CD4-positive, CD25-positive, alpha-beta regulatory T cell (primary cell): ENCODE data around the gene CHST11. TPM values are rescaled to one million over a fixed set of nuclear protein-coding genes. Genes with fewer than 3 reads are reported as not detected.

Experiments
- ATAC-seq, 2 donors: fragments of 150-1000 bp; cut with Tn5 transposase; one replicate each; pipeline ENCODE4 v1.10.0; 2021; ENCODE audit warnings: low read depth in 2 of 2, moderate number of reproducible peaks in 2 of 2, moderate library complexity in 1 of 2
- DNase-seq, 3 donors: peaks; one replicate each; pipeline versions ENCODE4 v3.0.0 to v3.0.0-alpha.2; 2012 to 2022; ENCODE audit warnings: mixed read lengths in 1 of 3
- H3K27ac ChIP-seq: one replicate; pipeline ENCODE4 v1.7.0; 2013; ENCODE audit warnings: mild to moderate bottlenecking, low read length; ENCODE audit not compliant: insufficient read depth, poor library complexity, severe bottlenecking
- H3K27me3 ChIP-seq: one replicate; pipeline ENCODE4 v1.7.0; 2013; ENCODE audit warnings: low read length; ENCODE audit not compliant: control insufficient read depth, insufficient read depth
- H3K36me3 ChIP-seq: one replicate; pipeline ENCODE4 v1.7.0; 2013; ENCODE audit warnings: mild to moderate bottlenecking, low read length, moderate library complexity; ENCODE audit not compliant: control insufficient read depth, insufficient read depth
- H3K4me1 ChIP-seq: 2 replicates; pipeline ENCODE4 v1.7.0; 2013; ENCODE audit warnings: mild to moderate bottlenecking, low read length; ENCODE audit not compliant: insufficient read depth, control insufficient read depth, poor library complexity, severe bottlenecking
- H3K4me3 ChIP-seq: one replicate; pipeline ENCODE4 v1.7.0; 2013; ENCODE audit warnings: low read depth, mild to moderate bottlenecking, low read length, moderate library complexity
- H3K9me3 ChIP-seq, 2 experiments: 1 replicate in 1 of 2; 2 replicates in 1 of 2; pipeline ENCODE4 v1.7.0; 2013; ENCODE audit warnings: low read length in 2 of 2, mild to moderate bottlenecking in 1 of 2, moderate library complexity in 1 of 2; ENCODE audit not compliant: control insufficient read depth in 2 of 2
- H3K27ac Mint-ChIP-seq, 3 donors: one replicate each; pipeline ENCODE4 v1.8.0; 2020 to 2022; ENCODE audit warnings: mild to moderate bottlenecking in 3 of 3, mixed read lengths in 3 of 3, moderate library complexity in 2 of 3
- H3K27me3 Mint-ChIP-seq: one replicate; pipeline ENCODE4 v1.8.0; 2022; ENCODE audit warnings: mild to moderate bottlenecking, mixed read lengths
- H3K36me3 Mint-ChIP-seq: one replicate; pipeline ENCODE4 v1.8.0; 2020; ENCODE audit warnings: mixed read lengths
- H3K4me1 Mint-ChIP-seq, 4 donors: one replicate each; pipeline ENCODE4 v1.8.0; 2020 to 2022; ENCODE audit warnings: mixed read lengths in 4 of 4, mild to moderate bottlenecking in 1 of 4
- H3K4me3 Mint-ChIP-seq, 4 donors: one replicate each; pipeline ENCODE4 v1.8.0; 2020 to 2022; ENCODE audit warnings: mild to moderate bottlenecking in 4 of 4, mixed read lengths in 4 of 4, moderate library complexity in 3 of 4
- H3K9me3 Mint-ChIP-seq, 7 donors: one replicate each; pipeline ENCODE4 v1.8.0; 2020 to 2022; ENCODE audit warnings: mixed read lengths in 7 of 7, mild to moderate bottlenecking in 3 of 7, moderate library complexity in 2 of 7
- polyA plus RNA-seq, 4 donors: library from polyadenylated mRNA; unstranded; fragments of 300-500 nt; fragmentation: Illumina TruSeq; gene quantifications; one replicate each; pipeline ENCODE4 v1.2.3, GENCODE V29; 2021
- total RNA-seq: library from RNA; stranded (reverse); gene quantifications from one replicate; pipeline ENCODE4 v1.2.3, GENCODE V29; 2022

Gene CHST11
- total and polyA plus RNA-seq, 5 donors from 2014 or later = 70.2 to 192 (median 105) TPM

- H3K4me1 Mint-ChIP-seq = peaks cover 32 to 88% (median 55%) of the 10 kb centered on the region in 4 donors
These were observed 193.8 kb downstream of the CHST11 start for GRCh38 chr12:104650541-104650940.

GRCh38 chr12:104651811-104652210, 195.1 kb downstream of the CHST11 start:
- peak overlapping the region; percentile 50 to 62 (median 61) for H3K27ac Mint-ChIP-seq
- Histone ChIP-seq H3K9me3 (no peaks in the 10 kb centered on the region), H3K27ac (no peak overlapping the region), H3K36me3 (peaks cover 23% of the 10 kb centered on the region), H3K4me1 (peaks cover 4% of the 10 kb centered on the region), H3K27me3 (no peaks in the 10 kb centered on the region), H3K4me3 (no peak overlapping the region)
- DNase-seq = no peak
- no peaks in the 10 kb centered on the region for H3K9me3 Mint-ChIP-seq
- H3K4me1 Mint-ChIP-seq = peaks cover 45 to 83% (median 55%) of the 10 kb centered on the region in 4 donors
- no peak for ATAC-seq
- peaks cover 22% of the 10 kb centered on the region for H3K36me3 Mint-ChIP-seq
- H3K4me3 Mint-ChIP-seq = no peak overlapping the region
- no peaks in the 10 kb centered on the region for H3K27me3 Mint-ChIP-seq

More at GRCh38 chr12:104650541-104650940, 193.8 kb downstream of the CHST11 start:
- Mint-ChIP-seq H3K4me3 (peak overlapping the region in 1 of 4 donors; percentile 46), H3K36me3 (peaks cover 33% of the 10 kb centered on the region), H3K27ac (peak overlapping the region in 1 of 3 donors; percentile 28), H3K9me3 (no peaks in the 10 kb centered on the region), H3K27me3 (no peaks in the 10 kb centered on the region)
- no peak for ATAC-seq
- DNase-seq = no peak
- no peak overlapping the region for H3K4me3 ChIP-seq
- peaks cover 21% of the 10 kb centered on the region for H3K36me3 ChIP-seq
- peaks cover 4% of the 10 kb centered on the region for H3K4me1 ChIP-seq
- no peaks in the 10 kb centered on the region for H3K27me3 ChIP-seq
- peak overlapping the region; percentile 17 for H3K27ac ChIP-seq
- H3K9me3 ChIP-seq = no peaks in the 10 kb centered on the region

- peaks cover 4% of the 10 kb centered on the region for H3K4me1 ChIP-seq
- peaks cover 19% of the 10 kb centered on the region for H3K36me3 ChIP-seq
- no peaks in the 10 kb centered on the region for H3K9me3 Mint-ChIP-seq
- H3K27me3 ChIP-seq = no peaks in the 10 kb centered on the region
- no peak overlapping the region for H3K4me3 ChIP-seq
- H3K27ac Mint-ChIP-seq = peak overlapping the region in 2 of 3 donors; percentile 50 to 62
- H3K27me3 Mint-ChIP-seq = no peaks in the 10 kb centered on the region
- no peak overlapping the region for H3K4me3 Mint-ChIP-seq
- no peak overlapping the region for H3K27ac ChIP-seq
- no peaks in the 10 kb centered on the region for H3K9me3 ChIP-seq
- H3K4me1 Mint-ChIP-seq = peaks cover 50 to 85% (median 58%) of the 10 kb centered on the region in 4 donors
- ATAC-seq (no peak), DNase-seq (no peak)
- H3K36me3 Mint-ChIP-seq = peaks cover 20% of the 10 kb centered on the region
These were observed 195.6 kb downstream of the CHST11 start for GRCh38 chr12:104652358-104652757.

- Mint-ChIP-seq H3K9me3 (no peaks in the 10 kb centered on the region), H3K36me3 (peaks cover 15% of the 10 kb centered on the region), H3K4me1 (peaks cover 46 to 85% (median 54%) of the 10 kb centered on the region in 4 donors), H3K27ac (peak overlapping the region in 2 of 3 donors; percentile 15 to 62), H3K4me3 (no peak overlapping the region), H3K27me3 (no peaks in the 10 kb centered on the region)
- ATAC-seq = no peak
- Histone ChIP-seq H3K4me1 (peaks cover 4% of the 10 kb centered on the region), H3K36me3 (peaks cover 15% of the 10 kb centered on the region), H3K27ac (no peak overlapping the region), H3K27me3 (no peaks in the 10 kb centered on the region), H3K9me3 (no peaks in the 10 kb centered on the region), H3K4me3 (no peak overlapping the region)
- no peak for DNase-seq
These were observed 196.2 kb downstream of the CHST11 start for GRCh38 chr12:104652910-104653309.

GRCh38 chr12:104653730-104654664, 197.2 kb downstream of the CHST11 start:
- no peaks in the 10 kb centered on the region for H3K27me3 Mint-ChIP-seq
- peaks cover 51 to 82% (median 55%) of the 10 kb centered on the region in 4 donors for H3K4me1 Mint-ChIP-seq
- no peak for ATAC-seq
- Histone ChIP-seq H3K4me1 (peaks cover 4% of the 10 kb centered on the region), H3K9me3 (no peaks in the 10 kb centered on the region), H3K4me3 (no peak overlapping the region), H3K27me3 (no peaks in the 10 kb centered on the region), H3K27ac (no peak overlapping the region), H3K36me3 (peaks cover 15% of the 10 kb centered on the region)
- peak in 1 of 3 donors; percentile 40 for DNase-seq
- H3K9me3 Mint-ChIP-seq = no peaks in the 10 kb centered on the region
- peak overlapping the region in 2 of 3 donors; percentile 62 to 79 for H3K27ac Mint-ChIP-seq
- peaks cover 14% of the 10 kb centered on the region for H3K36me3 Mint-ChIP-seq
- peak overlapping the region in 1 of 4 donors; percentile 10 for H3K4me3 Mint-ChIP-seq

GRCh38 chr12:104654665-104655609, 198.2 kb downstream of the CHST11 start:
- Histone ChIP-seq H3K4me3 (no peak overlapping the region), H3K4me1 (peaks cover 4% of the 10 kb centered on the region), H3K27ac (no peak overlapping the region), H3K27me3 (no peaks in the 10 kb centered on the region), H3K9me3 (no peaks in the 10 kb centered on the region), H3K36me3 (peaks cover 15% of the 10 kb centered on the region)
- ATAC-seq (no peak), DNase-seq (no peak)
- H3K27ac Mint-ChIP-seq = peak overlapping the region in 2 of 3 donors; percentile 62 to 83
- H3K4me3 Mint-ChIP-seq = no peak overlapping the region
- peaks cover 16% of the 10 kb centered on the region for H3K36me3 Mint-ChIP-seq
- peaks cover 48 to 80% (median 51%) of the 10 kb centered on the region in 4 donors for H3K4me1 Mint-ChIP-seq
- H3K9me3 Mint-ChIP-seq = no peaks in the 10 kb centered on the region
- H3K27me3 Mint-ChIP-seq = no peaks in the 10 kb centered on the region

- ATAC-seq = no peak
- H3K4me3 ChIP-seq = no peak overlapping the region
- DNase-seq = no peak
- no peaks in the 10 kb centered on the region for H3K27me3 Mint-ChIP-seq
- no peaks in the 10 kb centered on the region for H3K9me3 Mint-ChIP-seq
- peaks cover 54 to 80% (median 56%) of the 10 kb centered on the region in 4 donors for H3K4me1 Mint-ChIP-seq
- no peak overlapping the region for H3K27ac Mint-ChIP-seq
- no peaks in the 10 kb centered on the region for H3K27me3 ChIP-seq
- H3K36me3 Mint-ChIP-seq = peaks cover 11% of the 10 kb centered on the region
- no peak overlapping the region for H3K27ac ChIP-seq
- peaks cover 3% of the 10 kb centered on the region for H3K4me1 ChIP-seq
- H3K4me3 Mint-ChIP-seq = no peak overlapping the region
- H3K9me3 ChIP-seq = no peaks in the 10 kb centered on the region
- peaks cover 16% of the 10 kb centered on the region for H3K36me3 ChIP-seq
These were observed 199.6 kb downstream of the CHST11 start for GRCh38 chr12:104656383-104656782.
